GM23338 (cell line): ENCODE measurements around the gene PKNOX2. TPM values are rescaled to one million over a fixed set of nuclear protein-coding genes. Genes with fewer than 3 reads are reported as not detected.

ENCODE experiments used
- ATAC-seq: fragments of 200-7000 bp; cut with Tn5 transposase; 3 replicates; pipeline ENCODE4 v1.9.1; 2020
- DNase-seq: peaks from one replicate; pipeline ENCODE4 v3.0.0-alpha.2; 2015; ENCODE audit warnings: low spot score
- H2AFZ ChIP-seq: fragments of 200-600 bp; sonication (generic); 2 replicates; pipeline ENCODE4 v1.8.0; 2016; ENCODE audit warnings: antibody characterized with exemption, mild to moderate bottlenecking, moderate library complexity
- H3F3A ChIP-seq: fragments of 200-600 bp; sonication (generic); replicated peaks from 2 replicates; pipeline ENCODE4 v1.8.0; 2017; ENCODE audit warnings: antibody characterized with exemption, mixed run types, low read depth
- H3K27ac ChIP-seq: fragments of 200-600 bp; sonication (generic); 2 replicates; pipeline ENCODE4 v1.6.1; 2016; ENCODE audit warnings: low read depth
- H3K27me3 ChIP-seq: fragments of 200-600 bp; sonication (generic); 2 replicates; pipeline ENCODE4 v1.8.0; 2016; ENCODE audit warnings: mild to moderate bottlenecking, mixed run types, moderate library complexity; ENCODE audit not compliant: insufficient read depth
- H3K36me3 ChIP-seq: fragments of 200-600 bp; sonication (generic); 2 replicates; pipeline ENCODE4 v1.8.0; 2016; ENCODE audit warnings: mild to moderate bottlenecking; ENCODE audit not compliant: insufficient read depth
- H3K4me1 ChIP-seq: fragments of 200-600 bp; sonication (generic); 2 replicates; pipeline ENCODE4 v1.8.0; 2016; ENCODE audit warnings: mild to moderate bottlenecking, moderate library complexity; ENCODE audit not compliant: insufficient read depth
- H3K4me2 ChIP-seq: fragments of 200-600 bp; sonication (generic); 2 replicates; pipeline ENCODE4 v1.7.1; 2017; ENCODE audit warnings: mixed run types
- H3K4me3 ChIP-seq: fragments of 200-600 bp; sonication (generic); 2 replicates; pipeline ENCODE4 v1.6.1; 2016; ENCODE audit warnings: mixed run types
- H3K79me2 ChIP-seq: fragments of 200-600 bp; sonication (generic); replicated peaks from 2 replicates; pipeline ENCODE4 v1.8.0; 2017; ENCODE audit warnings: mild to moderate bottlenecking; ENCODE audit not compliant: insufficient read depth
- H3K9me2 ChIP-seq: fragments of 200-600 bp; sonication (generic); 2 replicates; pipeline ENCODE4 v1.8.0; 2017; ENCODE audit not compliant: insufficient read depth
- H4K20me1 ChIP-seq: fragments of 200-600 bp; sonication (generic); replicated peaks from 2 replicates; pipeline ENCODE4 v1.8.0; 2017; ENCODE audit warnings: mild to moderate bottlenecking; ENCODE audit not compliant: insufficient read depth
- H3K27ac Mint-ChIP-seq: 2 replicates; pipeline ENCODE4 v1.8.0; 2020; ENCODE audit warnings: inconsistent platforms, mild to moderate bottlenecking, moderate library complexity, mixed read lengths
- H3K27me3 Mint-ChIP-seq: 3 replicates; pipeline ENCODE4 v1.8.0; 2022; ENCODE audit warnings: low read depth, mild to moderate bottlenecking, moderate library complexity, mixed read lengths, inconsistent platforms; ENCODE audit not compliant: insufficient read depth, poor library complexity
- H3K36me3 Mint-ChIP-seq: 3 replicates; pipeline ENCODE4 v1.8.0; 2021; ENCODE audit warnings: low read depth, mild to moderate bottlenecking, inconsistent platforms, moderate library complexity, mixed read lengths
- H3K4me1 Mint-ChIP-seq: 3 replicates; pipeline ENCODE4 v1.8.0; 2020; ENCODE audit warnings: mild to moderate bottlenecking, inconsistent platforms, mixed read lengths
- H3K4me3 Mint-ChIP-seq: 3 replicates; pipeline ENCODE4 v1.8.0; 2021; ENCODE audit warnings: moderate library complexity, mild to moderate bottlenecking, inconsistent platforms, mixed read lengths
- H3K9me3 Mint-ChIP-seq: 3 replicates; pipeline ENCODE4 v1.8.0; 2020; ENCODE audit warnings: moderate library complexity, mild to moderate bottlenecking, inconsistent platforms, mixed read lengths
- CTCF ChIP-seq, 2 experiments: fragments of 200-600 bp in 1 of 2; sonication (generic) in 1 of 2; conservative IDR thresholded peaks; 2 replicates each; pipeline versions ENCODE4 v1.5.1 to v1.6.1; 2016 to 2017; ENCODE audit warnings: antibody characterized with exemption in 2 of 2, low read depth in 2 of 2, mild to moderate bottlenecking in 2 of 2, moderate library complexity in 1 of 2
- ETS1 ChIP-seq: IDR thresholded peaks from 2 replicates; pipeline ENCODE4 v1.6.1; 2016; ENCODE audit warnings: antibody characterized with exemption
- EZH2 ChIP-seq: fragments of 200-600 bp; sonication (generic); IDR thresholded peaks from one replicate; pipeline ENCODE4 v1.8.0; 2017; ENCODE audit warnings: antibody characterized with exemption, mild to moderate bottlenecking, low read depth; ENCODE audit not compliant: unreplicated experiment
- EZH2phosphoT487 ChIP-seq: fragments of 200-600 bp; sonication (generic); IDR thresholded peaks from one replicate; pipeline ENCODE4 v1.8.1; 2018; ENCODE audit warnings: antibody characterized with exemption; ENCODE audit not compliant: unreplicated experiment
- JUNB ChIP-seq: IDR thresholded peaks from one replicate; pipeline ENCODE4 v1.6.1; 2016; ENCODE audit warnings: antibody characterized with exemption; ENCODE audit not compliant: unreplicated experiment
- NANOG ChIP-seq: IDR thresholded peaks from 2 replicates; pipeline ENCODE4 v1.6.1; 2016; ENCODE audit warnings: antibody characterized with exemption, borderline replicate concordance
- POLR2AphosphoS5 ChIP-seq: IDR thresholded peaks from 2 replicates; pipeline ENCODE4 v1.6.1; 2016; ENCODE audit warnings: antibody characterized with exemption, low read depth
- REST ChIP-seq: IDR thresholded peaks from one replicate; pipeline ENCODE4 v1.6.1; 2018; ENCODE audit warnings: antibody characterized with exemption; ENCODE audit not compliant: unreplicated experiment
- ZNF114 ChIP-seq: fragments of 250-450 bp; sonication (Bioruptor Pico); IDR thresholded peaks from 2 replicates; pipeline ENCODE4 v1.5.0; 2020; ENCODE audit warnings: mild to moderate bottlenecking, moderate library complexity
- ZNF331 ChIP-seq: fragments of 250-450 bp; sonication (Bioruptor Pico); IDR thresholded peaks from 2 replicates; pipeline ENCODE4 v1.5.0; 2020; ENCODE audit warnings: low read depth, mild to moderate bottlenecking, moderate library complexity
- polyA plus RNA-seq: library from polyadenylated mRNA; unstranded; fragments of >200 nt; fragmentation: Nextera tagmentation; extraction: Ambion mirVana; gene quantifications from 2 replicates; pipeline ENCODE4 v1.2.1, GENCODE V29; 2016
- total RNA-seq: library from RNA; depleted of rRNA; stranded (reverse); fragments of >200 nt; shearing (Covaris generic); gene quantifications from 2 replicates; pipeline ENCODE4 v1.2.3, GENCODE V29; 2014

PKNOX2 gene
- total and polyA plus RNA-seq, 2 experiments from 2014 or later: 0.42 to 0.83 TPM

GRCh38 chr11:125167292-125167953 is 2.9 kb downstream of the PKNOX2 start (continued):
- TF ChIP-seq ETS1 (no peak), NANOG (no peak), EZH2 (peak; percentile 50), CTCF (conservative IDR thresholded peaks at IDR 0.05; ENCODE audit: low read depth in 2 of 2) (no peak), ZNF331 (CRISPR knock-in tag) (no peak), POLR2AphosphoS5 (0 out of 2 replicates have a peak, but pooled peaks have one; percentile 26), JUNB (no peak), ZNF114 (no peak)

- Mint-ChIP-seq H3K27ac (no peak overlapping the region), H3K9me3 (no peaks in the 10 kb centered on the region), H3K27me3 (peaks cover 78% of the 10 kb centered on the region), H3K36me3 (no peaks in the 10 kb centered on the region), H3K4me1 (peaks cover 63% of the 10 kb centered on the region), H3K4me3 (peak overlapping the region; percentile 83)
- peaks cover 54% of the 10 kb centered on the region for H3K4me1 ChIP-seq
- no peak overlapping the region for H3K27ac ChIP-seq
- peaks cover 67% of the 10 kb centered on the region for H3K27me3 ChIP-seq
- H4K20me1 ChIP-seq: no peaks in the 10 kb centered on the region
- TF ChIP-seq POLR2AphosphoS5: peak; percentile 60; the same call in 1 of the 2 replicates
- no peak for TF ChIP-seq REST
- TF ChIP-seq CTCF (conservative IDR thresholded peaks at IDR 0.05; ENCODE audit: low read depth in 2 of 2): no peak
- TF ChIP-seq EZH2: peak; percentile 16
- TF ChIP-seq EZH2phosphoT487: no peak
- peak overlapping the region; percentile 80 for H3K4me3 ChIP-seq
- H3K79me2 ChIP-seq: no peaks in the 10 kb centered on the region
- H3K4me2 ChIP-seq: peak overlapping the region; percentile 97
- no peaks in the 10 kb centered on the region for H3K36me3 ChIP-seq
- DNase-seq (peak; percentile 37), ATAC-seq (no peak)
- H3F3A ChIP-seq: peaks cover 15% of the 10 kb centered on the region; the same call in 1 of the 2 replicates
- H2AFZ ChIP-seq: no peak overlapping the region
- no peaks in the 10 kb centered on the region for H3K9me2 ChIP-seq
Measured at GRCh38 chr11:125167954-125168835, 3.6 kb downstream of the PKNOX2 start.
